DOHH2 (cell line): ENCODE results near the gene PMP22.

Source experiments
- EZH2phosphoT487 ChIP-seq: fragments of 200-600 bp; sonication (generic); IDR thresholded peaks from 2 replicates; pipeline ENCODE4 v1.6.1; 2017; ENCODE audit warnings: borderline replicate concordance, mild to moderate bottlenecking, antibody characterized with exemption, low read length, moderate library complexity, mixed read lengths
- TF ChIP-seq, protein P1 (sequence below): fragments of 200-600 bp; sonication (generic); IDR thresholded peaks from one replicate; pipeline ENCODE4 v1.5.1; 2014; ENCODE audit warnings: antibody characterized with exemption, mild to moderate bottlenecking, low read depth, low read length; ENCODE audit not compliant: poor library complexity, severe bottlenecking

DNA sequence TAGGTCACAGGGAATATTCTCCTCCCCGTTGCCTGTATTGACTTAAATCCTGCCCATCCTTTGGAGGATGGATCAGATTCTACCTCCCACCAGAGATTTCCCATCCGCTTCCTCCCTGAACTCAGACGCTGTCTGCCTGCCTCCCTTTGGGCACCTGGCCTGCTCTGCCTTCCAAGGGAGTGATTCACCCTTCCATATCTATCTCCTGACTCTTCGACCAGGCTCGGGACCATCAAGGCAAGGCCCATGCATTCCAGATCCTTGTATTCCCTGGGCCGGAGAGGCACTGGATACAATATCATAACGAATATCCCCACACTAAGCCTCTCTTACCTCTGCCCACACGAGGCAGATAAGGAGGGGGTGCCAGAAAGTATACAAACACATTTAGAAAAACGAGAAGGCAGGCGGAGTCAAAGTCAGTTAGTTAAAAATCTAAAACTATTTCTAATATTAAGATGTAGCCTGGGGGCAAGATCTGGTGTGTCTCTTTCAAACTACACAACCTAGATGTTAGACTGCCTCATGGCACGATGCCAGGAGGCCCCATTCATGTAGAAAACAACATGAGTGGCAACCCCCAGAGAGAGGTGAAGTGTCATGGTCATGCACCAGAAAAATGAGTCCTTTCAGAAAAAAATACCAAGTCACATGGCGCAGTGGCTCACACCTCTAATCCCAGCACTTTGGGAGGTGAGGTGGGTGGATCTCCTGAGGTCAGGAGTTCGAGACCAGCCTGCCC is 9.2 kb downstream of the PMP22 start:
- TF ChIP-seq, protein P1, sequence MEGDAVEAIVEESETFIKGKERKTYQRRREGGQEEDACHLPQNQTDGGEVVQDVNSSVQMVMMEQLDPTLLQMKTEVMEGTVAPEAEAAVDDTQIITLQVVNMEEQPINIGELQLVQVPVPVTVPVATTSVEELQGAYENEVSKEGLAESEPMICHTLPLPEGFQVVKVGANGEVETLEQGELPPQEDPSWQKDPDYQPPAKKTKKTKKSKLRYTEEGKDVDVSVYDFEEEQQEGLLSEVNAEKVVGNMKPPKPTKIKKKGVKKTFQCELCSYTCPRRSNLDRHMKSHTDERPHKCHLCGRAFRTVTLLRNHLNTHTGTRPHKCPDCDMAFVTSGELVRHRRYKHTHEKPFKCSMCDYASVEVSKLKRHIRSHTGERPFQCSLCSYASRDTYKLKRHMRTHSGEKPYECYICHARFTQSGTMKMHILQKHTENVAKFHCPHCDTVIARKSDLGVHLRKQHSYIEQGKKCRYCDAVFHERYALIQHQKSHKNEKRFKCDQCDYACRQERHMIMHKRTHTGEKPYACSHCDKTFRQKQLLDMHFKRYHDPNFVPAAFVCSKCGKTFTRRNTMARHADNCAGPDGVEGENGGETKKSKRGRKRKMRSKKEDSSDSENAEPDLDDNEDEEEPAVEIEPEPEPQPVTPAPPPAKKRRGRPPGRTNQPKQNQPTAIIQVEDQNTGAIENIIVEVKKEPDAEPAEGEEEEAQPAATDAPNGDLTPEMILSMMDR: no peak
- TF ChIP-seq EZH2phosphoT487: no peak
